ENCODE measurements around the gene FBXO44. TPM values are rescaled to one million over a fixed set of nuclear protein-coding genes. Genes with fewer than 3 reads are reported as not detected.

FBXO44 gene
- total RNA-seq, 1 experiment from 2014 or later: 70.8 TPM

DNA sequence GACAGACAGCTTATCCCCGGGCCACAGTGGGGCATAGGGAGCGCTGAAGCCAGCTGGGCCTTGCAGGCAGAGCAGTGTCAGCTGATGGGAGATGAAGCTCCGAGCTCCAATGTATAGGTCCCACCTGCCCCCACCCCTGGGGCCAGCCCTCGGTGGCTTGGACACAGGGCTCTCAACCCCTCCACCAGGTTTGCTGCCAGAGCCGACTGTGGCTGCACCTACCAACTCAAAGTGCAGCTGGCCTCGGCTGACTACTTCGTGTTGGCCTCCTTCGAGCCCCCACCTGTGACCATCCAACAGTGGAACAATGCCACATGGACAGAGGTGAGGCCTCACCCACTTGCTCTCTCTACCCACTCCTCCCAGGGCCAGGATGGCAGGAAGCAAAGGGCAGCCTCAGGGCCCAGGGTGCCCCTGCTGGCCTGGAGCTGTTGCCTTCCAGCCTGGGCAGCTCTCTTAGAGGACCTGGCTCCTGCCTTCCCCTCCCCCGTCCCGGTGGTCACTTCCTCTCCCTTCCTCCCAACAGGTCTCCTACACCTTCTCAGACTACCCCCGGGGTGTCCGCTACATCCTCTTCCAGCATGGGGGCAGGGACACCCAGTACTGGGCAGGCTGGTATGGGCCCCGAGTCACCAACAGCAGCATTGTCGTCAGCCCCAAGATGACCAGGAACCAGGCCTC lies 18.6 kb downstream of the FBXO44 start:
- H3K4me1 ChIP-seq (ENCODE audit: control insufficient read depth, insufficient read depth, low read length): peaks cover 8% of the 10 kb centered on the region; the same call in 1 of the 2 replicates
- DNase-seq (ENCODE audit: low read depth, low spot score): no peak
- H3K9me3 ChIP-seq (ENCODE audit: control insufficient read depth, insufficient read depth, low read depth, low read length): no peaks in the 10 kb centered on the region
- ATAC-seq: peak; percentile 23; the same call in 1 of the 2 replicates
- H3K36me3 ChIP-seq (ENCODE audit: control insufficient read depth, insufficient read depth, low read length): peaks cover 2% of the 10 kb centered on the region; the same call in 1 of the 2 replicates
- ChIA-PET POLR2A (no interaction called here), CTCF (interaction anchor here (0.9 to 1.4 kb wide), 2 partner anchors 9 to 48 kb away, joined by 5 to 7 read pairs; partner anchors contain the start of gene FBXO6)
- BruUV-seq (replicated peaks): no TSS peak
- no peak overlapping the region for H3K4me3 ChIP-seq (ENCODE audit: low read depth in 2 of 2, low read length in 2 of 2)
- intact Hi-C loops (cut with micrococcal nuclease; ENCODE audit: unreplicated experiment): no loop called here
- H3K27me3 ChIP-seq (ENCODE audit: control insufficient read depth, insufficient read depth, low read length): no peaks in the 10 kb centered on the region
- in situ Hi-C loops (cut with HindIII; ENCODE audit: low pct_unique_long_range_greater_than_20kb, low sequenced_read_pairs): no loop called here
- TF ChIP-seq POLR2AphosphoS5 (IDR thresholded peaks at IDR 0.05; ENCODE audit: low read depth, low read length) (no peak), TCF7L2 (IDR thresholded peaks at IDR 0.05; ENCODE audit: low read depth, low read length) (no peak), SIN3A (IDR thresholded peaks at IDR 0.05; ENCODE audit: borderline replicate concordance, insufficient read depth, low read depth, low read length) (no peak)
- TF ChIP-seq, protein P1, sequence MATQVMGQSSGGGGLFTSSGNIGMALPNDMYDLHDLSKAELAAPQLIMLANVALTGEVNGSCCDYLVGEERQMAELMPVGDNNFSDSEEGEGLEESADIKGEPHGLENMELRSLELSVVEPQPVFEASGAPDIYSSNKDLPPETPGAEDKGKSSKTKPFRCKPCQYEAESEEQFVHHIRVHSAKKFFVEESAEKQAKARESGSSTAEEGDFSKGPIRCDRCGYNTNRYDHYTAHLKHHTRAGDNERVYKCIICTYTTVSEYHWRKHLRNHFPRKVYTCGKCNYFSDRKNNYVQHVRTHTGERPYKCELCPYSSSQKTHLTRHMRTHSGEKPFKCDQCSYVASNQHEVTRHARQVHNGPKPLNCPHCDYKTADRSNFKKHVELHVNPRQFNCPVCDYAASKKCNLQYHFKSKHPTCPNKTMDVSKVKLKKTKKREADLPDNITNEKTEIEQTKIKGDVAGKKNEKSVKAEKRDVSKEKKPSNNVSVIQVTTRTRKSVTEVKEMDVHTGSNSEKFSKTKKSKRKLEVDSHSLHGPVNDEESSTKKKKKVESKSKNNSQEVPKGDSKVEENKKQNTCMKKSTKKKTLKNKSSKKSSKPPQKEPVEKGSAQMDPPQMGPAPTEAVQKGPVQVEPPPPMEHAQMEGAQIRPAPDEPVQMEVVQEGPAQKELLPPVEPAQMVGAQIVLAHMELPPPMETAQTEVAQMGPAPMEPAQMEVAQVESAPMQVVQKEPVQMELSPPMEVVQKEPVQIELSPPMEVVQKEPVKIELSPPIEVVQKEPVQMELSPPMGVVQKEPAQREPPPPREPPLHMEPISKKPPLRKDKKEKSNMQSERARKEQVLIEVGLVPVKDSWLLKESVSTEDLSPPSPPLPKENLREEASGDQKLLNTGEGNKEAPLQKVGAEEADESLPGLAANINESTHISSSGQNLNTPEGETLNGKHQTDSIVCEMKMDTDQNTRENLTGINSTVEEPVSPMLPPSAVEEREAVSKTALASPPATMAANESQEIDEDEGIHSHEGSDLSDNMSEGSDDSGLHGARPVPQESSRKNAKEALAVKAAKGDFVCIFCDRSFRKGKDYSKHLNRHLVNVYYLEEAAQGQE (IDR thresholded peaks at IDR 0.05; ENCODE audit: insufficient read depth in 1 of 2, low read depth in 2 of 2, low read length in 1 of 2): no peak
- TF ChIP-seq, protein P2, sequence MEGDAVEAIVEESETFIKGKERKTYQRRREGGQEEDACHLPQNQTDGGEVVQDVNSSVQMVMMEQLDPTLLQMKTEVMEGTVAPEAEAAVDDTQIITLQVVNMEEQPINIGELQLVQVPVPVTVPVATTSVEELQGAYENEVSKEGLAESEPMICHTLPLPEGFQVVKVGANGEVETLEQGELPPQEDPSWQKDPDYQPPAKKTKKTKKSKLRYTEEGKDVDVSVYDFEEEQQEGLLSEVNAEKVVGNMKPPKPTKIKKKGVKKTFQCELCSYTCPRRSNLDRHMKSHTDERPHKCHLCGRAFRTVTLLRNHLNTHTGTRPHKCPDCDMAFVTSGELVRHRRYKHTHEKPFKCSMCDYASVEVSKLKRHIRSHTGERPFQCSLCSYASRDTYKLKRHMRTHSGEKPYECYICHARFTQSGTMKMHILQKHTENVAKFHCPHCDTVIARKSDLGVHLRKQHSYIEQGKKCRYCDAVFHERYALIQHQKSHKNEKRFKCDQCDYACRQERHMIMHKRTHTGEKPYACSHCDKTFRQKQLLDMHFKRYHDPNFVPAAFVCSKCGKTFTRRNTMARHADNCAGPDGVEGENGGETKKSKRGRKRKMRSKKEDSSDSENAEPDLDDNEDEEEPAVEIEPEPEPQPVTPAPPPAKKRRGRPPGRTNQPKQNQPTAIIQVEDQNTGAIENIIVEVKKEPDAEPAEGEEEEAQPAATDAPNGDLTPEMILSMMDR (IDR thresholded peaks at IDR 0.05): no peak
- H3K27ac ChIP-seq (ENCODE audit: low read length): no peak overlapping the region

DNA sequence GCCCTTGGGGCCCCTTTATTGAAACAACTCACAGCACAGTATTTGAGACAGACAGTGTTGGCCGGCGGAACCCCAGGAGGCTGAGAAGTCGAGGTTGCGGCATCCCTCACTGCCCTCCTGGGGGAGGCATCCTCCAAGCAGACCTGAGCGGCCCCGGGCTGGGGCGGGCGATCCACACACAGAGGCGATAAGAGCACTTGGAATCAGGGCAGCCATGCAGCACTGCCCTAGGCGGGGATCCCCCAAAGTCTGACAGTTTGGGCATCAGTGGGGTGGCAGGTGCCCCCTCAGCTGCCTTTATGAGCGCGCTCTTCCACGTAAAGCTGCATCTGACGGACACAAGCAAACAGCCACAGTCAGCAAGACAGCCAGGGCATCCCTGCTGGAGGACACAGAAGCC lies 19.8 kb downstream of the FBXO44 start:
- no peak for ATAC-seq
- in situ Hi-C loops (cut with HindIII; ENCODE audit: low pct_unique_long_range_greater_than_20kb, low sequenced_read_pairs): no loop called here
- ChIA-PET POLR2A (no interaction called here), CTCF (no interaction called here)
- Histone ChIP-seq H3K4me1 (ENCODE audit: control insufficient read depth, insufficient read depth, low read length) (peaks cover 8% of the 10 kb centered on the region; the same call in 1 of the 2 replicates), H3K27me3 (ENCODE audit: control insufficient read depth, insufficient read depth, low read length) (no peaks in the 10 kb centered on the region), H3K9me3 (ENCODE audit: control insufficient read depth, insufficient read depth, low read depth, low read length) (no peaks in the 10 kb centered on the region), H3K27ac (ENCODE audit: low read length) (no peak overlapping the region), H3K4me3 (ENCODE audit: low read depth in 2 of 2, low read length in 2 of 2) (no peak overlapping the region), H3K36me3 (ENCODE audit: control insufficient read depth, insufficient read depth, low read length) (peaks cover 2% of the 10 kb centered on the region; the same call in 1 of the 2 replicates)
- intact Hi-C loops (cut with micrococcal nuclease; ENCODE audit: unreplicated experiment): no loop called here
- BruUV-seq (replicated peaks): no TSS peak
- TF ChIP-seq, protein P2 (IDR thresholded peaks at IDR 0.05): no peak
- TF ChIP-seq, protein P1 (IDR thresholded peaks at IDR 0.05; ENCODE audit: insufficient read depth in 1 of 2, low read depth in 2 of 2, low read length in 1 of 2): no peak
- TF ChIP-seq SIN3A (IDR thresholded peaks at IDR 0.05; ENCODE audit: borderline replicate concordance, insufficient read depth, low read depth, low read length) (no peak), POLR2AphosphoS5 (IDR thresholded peaks at IDR 0.05; ENCODE audit: low read depth, low read length) (no peak; the same call in 1 of the 2 replicates), TCF7L2 (IDR thresholded peaks at IDR 0.05; ENCODE audit: low read depth, low read length) (no peak)
- no peak for DNase-seq (ENCODE audit: low read depth, low spot score)

Data from Panc1 (cell line).